ENCODE results near the gene KCNQ1.

The KCNQ1 gene

GRCh38 chr11:2883979-2884815 lies 439.4 kb downstream of the KCNQ1 start:
- peak overlapping the region; percentile 21 for H3K4me3 ChIP-seq (ENCODE audit: control insufficient read depth, low read depth, low read length)
- DNase-seq (ENCODE audit: low read depth), result no peak
- TF ChIP-seq, protein P1, sequence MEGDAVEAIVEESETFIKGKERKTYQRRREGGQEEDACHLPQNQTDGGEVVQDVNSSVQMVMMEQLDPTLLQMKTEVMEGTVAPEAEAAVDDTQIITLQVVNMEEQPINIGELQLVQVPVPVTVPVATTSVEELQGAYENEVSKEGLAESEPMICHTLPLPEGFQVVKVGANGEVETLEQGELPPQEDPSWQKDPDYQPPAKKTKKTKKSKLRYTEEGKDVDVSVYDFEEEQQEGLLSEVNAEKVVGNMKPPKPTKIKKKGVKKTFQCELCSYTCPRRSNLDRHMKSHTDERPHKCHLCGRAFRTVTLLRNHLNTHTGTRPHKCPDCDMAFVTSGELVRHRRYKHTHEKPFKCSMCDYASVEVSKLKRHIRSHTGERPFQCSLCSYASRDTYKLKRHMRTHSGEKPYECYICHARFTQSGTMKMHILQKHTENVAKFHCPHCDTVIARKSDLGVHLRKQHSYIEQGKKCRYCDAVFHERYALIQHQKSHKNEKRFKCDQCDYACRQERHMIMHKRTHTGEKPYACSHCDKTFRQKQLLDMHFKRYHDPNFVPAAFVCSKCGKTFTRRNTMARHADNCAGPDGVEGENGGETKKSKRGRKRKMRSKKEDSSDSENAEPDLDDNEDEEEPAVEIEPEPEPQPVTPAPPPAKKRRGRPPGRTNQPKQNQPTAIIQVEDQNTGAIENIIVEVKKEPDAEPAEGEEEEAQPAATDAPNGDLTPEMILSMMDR (IDR thresholded peaks at IDR 0.05; ENCODE audit: control insufficient read depth, insufficient read depth, low read depth, low read length, missing control alignments), result no peak

DNA sequence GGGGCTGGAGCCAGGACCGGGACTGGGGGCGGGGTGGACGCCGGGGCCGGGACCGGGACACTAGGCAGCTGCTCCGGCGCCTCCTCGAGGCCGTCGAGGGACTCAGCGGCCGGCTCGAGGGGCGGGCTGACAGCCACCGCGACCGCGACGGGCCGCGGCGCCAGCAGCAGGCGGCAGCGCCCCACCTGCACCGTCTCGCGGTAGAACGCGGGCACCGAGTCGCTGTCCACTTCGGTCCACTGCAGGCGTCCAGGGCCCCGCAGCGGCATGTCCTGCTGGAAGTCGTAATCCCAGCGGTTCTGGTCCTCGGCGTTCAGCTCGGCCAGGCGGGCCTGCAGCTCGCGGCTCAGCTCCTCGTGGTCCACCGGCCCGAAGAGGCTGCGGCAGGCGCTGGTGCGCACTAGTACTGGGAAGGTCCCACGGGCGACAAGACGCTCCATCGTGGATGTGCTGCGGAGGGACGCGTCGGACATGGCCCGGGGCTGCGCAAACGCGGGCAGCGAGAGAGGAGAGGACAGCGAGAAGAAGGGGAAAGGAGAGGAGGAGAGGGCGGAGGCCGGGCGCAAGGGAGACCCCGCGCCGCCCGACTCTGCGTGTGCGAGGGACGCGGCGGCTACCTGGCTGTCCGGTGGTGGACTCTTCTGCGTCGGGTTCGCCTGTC lies 440.3 kb downstream of the KCNQ1 start:
- H3K4me3 ChIP-seq (ENCODE audit: control insufficient read depth, low read depth, low read length), result peak overlapping the region; percentile 50
- TF ChIP-seq, protein P1 (IDR thresholded peaks at IDR 0.05; ENCODE audit: control insufficient read depth, insufficient read depth, low read depth, low read length, missing control alignments), result no peak
- DNase-seq (ENCODE audit: low read depth), result no peak

GRCh38 chr11:2885678-2886081 lies 440.9 kb downstream of the KCNQ1 start, which contains the start of gene CDKN1C:
CDKN1C (minus strand) TSS chr11:2885775; CDS start chr11:2885456, 319 bp downstream.
- TF ChIP-seq, protein P1 (IDR thresholded peaks at IDR 0.05; ENCODE audit: control insufficient read depth, insufficient read depth, low read depth, low read length, missing control alignments), result no peak
- DNase-seq (ENCODE audit: low read depth), result no peak
- H3K4me3 ChIP-seq (ENCODE audit: control insufficient read depth, low read depth, low read length), result peak within 1 kb of the TSS; percentile 50

DNA sequence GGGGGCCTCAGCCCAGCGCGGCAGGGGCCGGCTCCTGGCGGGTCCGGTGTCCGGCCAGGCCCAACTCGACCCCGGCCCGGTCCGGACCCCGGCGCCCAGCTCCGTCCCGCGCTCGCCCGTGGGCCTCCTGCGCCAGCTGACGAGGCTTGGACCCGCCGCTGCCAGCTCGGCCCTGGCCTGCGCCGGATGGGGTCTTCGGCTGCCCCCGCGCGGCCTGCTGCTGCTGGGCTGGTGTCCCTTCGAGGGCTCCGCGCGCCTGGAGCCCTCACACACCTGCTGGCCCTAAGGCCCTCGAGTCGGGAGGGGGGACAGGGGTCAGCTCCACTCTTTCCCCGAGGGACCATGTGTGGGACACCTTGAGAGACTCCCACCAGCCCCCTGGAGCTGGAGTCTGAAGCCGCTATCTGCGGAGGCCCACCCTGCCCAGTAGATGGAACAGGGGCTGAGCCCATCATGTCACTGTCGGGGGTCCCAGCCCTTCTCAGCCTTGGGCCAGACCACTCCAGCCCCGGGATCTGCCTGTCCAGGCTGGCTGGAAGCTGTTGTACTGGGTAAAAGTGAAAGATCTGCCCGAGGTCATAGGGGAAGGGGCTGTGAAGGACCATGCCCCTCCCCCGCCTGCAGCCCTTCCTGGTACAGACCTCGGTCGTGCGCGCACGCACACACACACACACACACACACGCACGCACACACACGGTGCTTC lies 441.5 kb downstream of the KCNQ1 start:
- H3K4me3 ChIP-seq (ENCODE audit: control insufficient read depth, low read depth, low read length), result no peak overlapping the region
- TF ChIP-seq, protein P1 (IDR thresholded peaks at IDR 0.05; ENCODE audit: control insufficient read depth, insufficient read depth, low read depth, low read length, missing control alignments), result peak; percentile 25
- DNase-seq (ENCODE audit: low read depth), result no peak

DNA sequence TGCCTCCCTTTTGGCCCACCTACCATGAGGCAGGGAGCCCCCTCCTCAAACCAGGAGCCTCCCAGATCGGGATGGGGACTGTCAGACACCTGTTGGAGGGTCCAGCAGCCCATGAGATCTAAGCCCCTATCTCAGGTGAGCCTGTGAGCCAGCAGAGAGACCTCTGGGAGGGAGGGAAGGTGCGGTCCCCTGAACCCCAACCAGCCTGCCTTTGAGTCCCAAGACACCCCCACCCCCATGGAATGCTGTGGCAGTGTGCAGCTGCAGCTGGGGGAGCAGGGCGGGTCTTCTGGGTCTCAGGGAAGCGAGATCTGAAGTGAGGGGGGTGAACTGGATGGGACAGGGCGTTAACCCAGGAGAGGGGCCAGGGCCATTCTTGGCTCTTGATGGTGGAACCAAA lies 442.1 kb downstream of the KCNQ1 start:
- no peak overlapping the region for H3K4me3 ChIP-seq (ENCODE audit: control insufficient read depth, low read depth, low read length)
- no peak for DNase-seq (ENCODE audit: low read depth)
- TF ChIP-seq, protein P1 (IDR thresholded peaks at IDR 0.05; ENCODE audit: control insufficient read depth, insufficient read depth, low read depth, low read length, missing control alignments), result no peak

GRCh38 chr11:2887515-2888195 lies 442.8 kb downstream of the KCNQ1 start:
- TF ChIP-seq, protein P1 (IDR thresholded peaks at IDR 0.05; ENCODE audit: control insufficient read depth, insufficient read depth, low read depth, low read length, missing control alignments), result no peak
- DNase-seq (ENCODE audit: low read depth), result no peak

More at GRCh38 chr11:2887515-2888195, 442.8 kb downstream of the KCNQ1 start:
- no peak overlapping the region for H3K4me3 ChIP-seq (ENCODE audit: control insufficient read depth, low read depth, low read length)
